ENCODE data around the gene ROCK2.
"Not testable (repeated sequence)": the region's sequence is repeated elsewhere in the genome, so short reads cannot be mapped to it uniquely, and the experiment has no call there.

Gene ROCK2

DNA sequence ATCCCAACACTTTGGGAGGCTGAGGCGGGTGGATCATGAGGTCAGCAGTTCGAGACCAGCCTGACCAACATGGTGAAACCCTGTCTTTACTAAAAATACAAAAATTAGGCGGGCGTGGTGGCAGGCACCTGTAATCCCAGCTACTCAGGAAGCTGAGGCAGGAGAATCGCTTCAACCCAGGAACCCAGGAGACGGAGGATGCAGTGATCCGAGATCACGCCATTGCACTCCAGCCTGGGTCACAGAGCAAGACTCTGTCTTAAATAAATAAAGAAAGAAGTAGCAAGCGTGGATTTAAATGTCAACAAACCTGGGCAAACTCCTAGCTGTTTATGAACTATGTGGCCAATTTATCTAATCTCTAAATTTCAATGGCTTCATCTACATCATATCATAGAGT is 82.9 kb downstream of the ROCK2 start:
- not testable (repeated sequence) for DNase-seq

DNA sequence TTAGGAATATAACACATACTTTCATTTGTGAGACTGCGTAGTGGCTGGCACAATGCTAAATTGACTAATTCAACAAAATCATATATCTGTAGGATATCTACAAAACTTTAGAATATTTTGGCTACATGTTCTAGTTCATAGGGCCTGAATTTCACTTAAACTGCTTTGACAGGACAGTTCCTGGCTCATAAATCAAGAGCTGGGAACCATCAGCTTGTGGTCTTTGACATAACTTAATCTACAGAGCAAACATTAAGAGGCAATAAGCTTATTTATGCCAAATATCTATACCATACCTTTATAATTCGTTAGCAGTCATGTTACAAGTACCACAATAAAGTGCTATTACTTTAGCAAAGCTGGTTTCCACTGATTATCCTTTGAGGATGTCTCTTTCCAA is 83.5 kb downstream of the ROCK2 start:
- DNase-seq, result no peak

DNA sequence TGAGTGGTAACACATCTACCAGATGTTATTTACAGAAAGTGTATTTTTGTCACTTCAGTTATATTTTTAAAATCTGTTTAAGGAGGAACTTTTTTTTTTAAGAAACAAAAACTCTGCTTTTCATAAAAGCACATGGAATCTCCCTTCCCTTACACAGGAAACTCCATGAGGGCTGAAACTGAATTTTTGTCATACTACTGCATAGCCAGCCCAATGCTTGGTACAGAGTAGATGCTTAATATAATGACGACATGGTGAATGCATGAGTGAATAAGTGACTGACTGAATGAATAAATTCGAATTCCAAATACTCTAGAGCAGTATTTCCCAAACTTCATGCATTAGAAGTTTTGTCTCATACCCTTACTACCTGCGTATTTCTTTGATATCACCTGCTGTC is 86.5 kb downstream of the ROCK2 start:
- no peak for DNase-seq

DNA sequence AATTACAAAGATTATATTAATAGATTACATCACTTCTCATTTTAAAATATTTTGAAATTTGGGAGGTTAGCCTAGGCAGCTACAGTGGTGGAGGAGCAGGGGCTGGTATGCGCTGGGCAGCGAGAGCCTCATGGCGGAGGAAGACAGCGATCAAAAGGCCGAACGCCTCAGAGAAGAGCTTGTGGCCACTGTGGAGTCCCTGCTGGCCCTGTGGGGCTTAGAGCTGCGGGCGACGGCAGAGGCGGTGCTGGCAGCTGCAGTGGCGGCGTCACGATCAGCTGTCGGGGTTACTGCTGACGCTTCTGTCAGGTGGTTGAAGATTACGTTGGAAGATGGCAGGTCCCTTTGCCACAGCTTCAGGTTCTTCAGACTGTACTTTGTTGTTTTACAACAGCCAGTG is 87.4 kb downstream of the ROCK2 start:
- no peak for DNase-seq

DNA sequence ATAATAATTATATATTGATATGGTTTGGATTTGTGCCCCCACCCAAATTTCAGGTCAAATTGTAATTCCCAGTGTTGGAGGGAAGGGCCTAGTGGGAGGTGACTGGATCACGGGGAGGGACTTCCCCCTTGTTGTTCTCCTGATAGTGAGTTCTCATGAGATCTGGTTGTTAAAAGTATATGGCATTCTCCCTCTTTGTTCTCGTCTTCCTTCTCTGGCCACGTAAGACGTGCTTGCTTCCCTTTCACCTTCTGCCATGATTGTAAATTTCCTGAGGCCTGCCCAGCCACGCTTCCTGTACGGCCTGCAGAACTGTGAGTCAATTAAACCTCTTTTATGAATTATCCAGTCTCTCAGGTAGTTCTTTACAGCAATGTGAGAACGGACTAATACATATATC is 88.3 kb downstream of the ROCK2 start:
- DNase-seq, result no peak

DNA sequence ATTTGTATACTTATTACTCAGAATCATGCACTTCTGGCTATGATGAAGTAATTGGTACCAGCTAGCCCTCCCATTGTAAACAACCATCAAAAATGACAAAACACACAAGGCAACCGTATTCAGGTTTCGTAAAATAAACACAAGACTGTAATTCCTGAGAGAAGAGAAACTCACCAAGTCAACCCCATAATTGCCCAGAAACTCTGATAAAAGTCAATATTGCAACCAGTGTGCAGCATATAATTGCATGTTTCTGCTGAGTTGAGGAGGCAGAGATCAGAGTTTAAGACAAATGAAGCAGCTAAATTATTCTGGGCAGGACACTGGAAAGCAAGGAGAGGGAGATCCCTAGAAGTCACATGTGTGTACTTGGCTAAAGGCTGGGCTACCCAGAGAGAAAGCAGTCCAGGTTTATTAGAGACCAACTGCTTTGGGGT is 90.3 kb downstream of the ROCK2 start:
- DNase-seq, result no peak

DNA sequence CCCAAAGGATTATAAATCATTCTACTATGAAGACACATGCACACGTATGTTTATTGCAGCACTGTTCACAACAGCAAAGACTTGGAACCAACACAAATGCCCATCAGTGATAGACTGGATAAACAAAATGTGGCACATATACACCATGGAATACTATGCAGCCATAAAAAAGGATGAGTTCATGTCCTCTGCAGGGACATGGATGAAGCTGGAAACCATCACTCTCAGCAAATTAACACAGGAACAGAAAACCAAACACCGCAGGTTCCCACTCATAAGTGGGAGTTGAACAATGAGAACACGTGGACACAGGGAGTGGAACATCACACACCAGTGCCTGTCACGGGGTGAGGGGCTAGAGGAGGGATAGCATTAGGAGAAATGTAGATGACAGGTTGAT is 92.0 kb downstream of the ROCK2 start:
- DNase-seq, result not testable (repeated sequence)

DNA sequence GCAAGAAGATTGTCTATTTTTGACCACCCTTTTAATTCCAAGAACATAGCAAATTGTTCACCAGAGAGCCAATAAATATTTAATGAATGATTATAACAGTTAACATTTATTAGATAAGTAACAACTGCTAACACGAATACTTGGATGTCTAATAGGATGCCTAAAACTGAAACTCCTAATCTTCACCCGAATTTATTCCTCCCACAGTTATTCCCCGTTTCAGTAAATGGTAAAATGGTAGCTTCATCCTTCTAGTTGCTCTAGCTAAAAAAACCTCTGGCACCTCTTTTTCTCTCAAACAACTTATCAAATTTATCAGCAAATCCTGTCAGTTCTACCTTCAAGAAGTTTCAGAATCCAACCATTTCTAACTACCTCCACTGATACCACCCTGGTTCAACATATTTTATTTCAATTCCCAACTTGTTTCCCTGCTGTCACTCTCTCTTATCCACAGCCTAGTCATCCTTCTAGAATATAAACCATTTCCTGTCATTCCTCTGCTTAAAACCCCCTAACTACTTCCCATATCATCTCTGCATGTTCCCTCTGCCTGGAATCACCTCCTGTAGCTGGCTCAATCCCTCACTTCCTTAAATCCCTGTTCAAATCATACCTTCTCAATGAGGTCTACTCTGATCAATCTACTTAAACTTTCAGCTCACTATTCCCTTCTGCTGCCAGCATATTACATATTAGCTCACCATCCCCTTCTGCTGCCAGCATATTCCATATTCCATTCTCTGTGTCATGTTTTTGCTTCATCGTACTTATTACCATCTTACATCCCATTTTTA is 93.8 kb downstream of the ROCK2 start:
- no peak for DNase-seq

DNA sequence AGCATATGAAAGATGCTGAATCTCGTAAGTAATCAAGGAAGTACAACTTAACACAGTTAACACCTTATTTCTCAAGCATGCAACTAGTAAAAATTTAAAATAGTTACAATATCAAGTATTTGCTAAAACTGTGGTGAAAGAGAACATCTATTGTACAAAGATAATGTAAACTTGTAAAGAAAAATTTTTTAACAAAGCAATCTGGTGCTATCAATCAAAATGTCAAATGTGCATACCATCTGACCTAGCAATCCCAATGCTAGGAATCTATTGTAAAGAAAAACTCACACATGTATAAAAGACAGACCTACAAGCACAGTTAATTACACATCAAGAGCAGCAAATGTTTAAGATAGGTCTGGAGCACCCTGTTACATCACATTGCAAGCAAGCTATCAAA is 99.1 kb downstream of the ROCK2 start:
- DNase-seq, result no peak

DNA sequence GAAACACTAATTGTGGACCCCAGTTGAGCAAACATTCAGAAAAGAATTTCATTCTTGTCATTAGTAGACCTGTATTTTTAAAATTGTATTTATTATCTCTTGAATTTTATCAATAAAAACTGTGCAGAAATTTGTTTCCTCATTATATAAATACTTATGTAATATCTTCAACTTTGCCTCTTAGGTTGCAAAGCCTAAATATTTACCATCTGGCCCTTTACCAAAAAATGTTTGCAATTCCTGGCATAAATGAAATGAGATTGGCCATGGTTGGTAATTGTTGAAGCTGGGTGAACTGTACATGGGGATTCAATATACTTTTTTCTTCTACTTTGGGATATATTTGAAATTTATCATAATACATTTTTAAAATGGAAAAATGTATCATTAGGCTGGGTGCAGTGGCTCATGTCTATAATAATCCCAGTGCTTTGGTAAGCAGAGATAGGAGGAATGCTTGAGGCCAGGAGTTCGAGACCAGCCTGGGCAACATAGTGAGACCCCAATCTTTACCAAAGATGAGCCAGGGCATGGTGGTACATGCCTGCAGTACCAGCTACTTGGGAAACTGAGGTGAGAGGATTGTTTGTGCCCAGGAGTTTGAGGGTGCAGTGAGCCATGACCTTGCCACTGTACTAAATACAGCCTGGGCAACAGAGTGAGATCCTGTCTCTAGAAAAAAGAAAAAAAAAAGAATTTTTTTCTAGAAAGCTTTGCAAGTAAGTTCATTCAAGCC is 100.2 kb downstream of the ROCK2 start:
- DNase-seq, result no peak

DNA sequence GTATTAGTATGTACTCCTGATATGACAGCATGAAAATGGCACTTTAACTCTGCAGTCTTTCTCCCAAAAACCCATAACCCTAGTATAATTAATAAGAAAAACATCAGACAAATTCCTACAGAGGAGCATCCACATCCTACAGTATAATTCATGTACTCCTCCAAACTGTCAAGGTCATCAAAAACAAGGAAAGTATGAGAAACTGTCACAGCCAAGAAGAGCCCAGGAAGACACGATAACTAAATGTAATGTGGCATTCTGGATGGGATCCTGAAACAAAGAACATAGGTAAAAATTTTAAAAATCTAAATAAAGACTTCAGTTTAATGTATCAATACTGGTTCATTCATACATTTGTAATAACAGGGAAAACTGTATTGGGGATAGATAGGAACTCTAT is 100.9 kb downstream of the ROCK2 start:
- DNase-seq, result no peak

DNA sequence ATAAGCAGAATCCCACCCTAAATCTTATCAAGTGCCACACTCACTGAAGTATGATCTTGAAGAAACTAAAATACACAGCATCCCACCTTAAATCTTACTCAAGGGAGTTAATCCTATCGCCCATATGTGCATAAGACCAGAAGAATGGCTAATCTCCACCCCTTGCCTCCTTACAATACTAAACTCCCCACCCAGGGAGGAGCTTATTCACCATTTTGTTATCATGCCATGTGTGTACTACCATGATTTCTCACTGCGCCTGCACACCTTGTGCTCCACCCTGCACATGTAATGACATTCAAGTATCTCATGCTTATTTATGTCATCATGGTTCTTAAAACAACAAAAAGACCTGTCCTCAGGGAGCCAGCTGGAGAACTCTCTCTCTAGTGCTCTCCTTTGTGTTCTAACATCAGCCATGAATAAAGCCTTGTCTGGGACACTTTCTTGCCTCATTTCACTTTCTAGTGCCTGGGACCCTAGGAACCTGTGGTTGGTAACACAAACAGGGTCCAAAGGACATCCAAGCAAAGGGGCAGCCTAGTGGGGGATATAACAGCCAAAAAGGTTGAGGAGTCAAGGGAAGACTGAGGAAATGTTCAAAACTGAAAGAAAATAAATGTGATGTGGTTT is 101.8 kb downstream of the ROCK2 start:
- DNase-seq, result no peak

DNA sequence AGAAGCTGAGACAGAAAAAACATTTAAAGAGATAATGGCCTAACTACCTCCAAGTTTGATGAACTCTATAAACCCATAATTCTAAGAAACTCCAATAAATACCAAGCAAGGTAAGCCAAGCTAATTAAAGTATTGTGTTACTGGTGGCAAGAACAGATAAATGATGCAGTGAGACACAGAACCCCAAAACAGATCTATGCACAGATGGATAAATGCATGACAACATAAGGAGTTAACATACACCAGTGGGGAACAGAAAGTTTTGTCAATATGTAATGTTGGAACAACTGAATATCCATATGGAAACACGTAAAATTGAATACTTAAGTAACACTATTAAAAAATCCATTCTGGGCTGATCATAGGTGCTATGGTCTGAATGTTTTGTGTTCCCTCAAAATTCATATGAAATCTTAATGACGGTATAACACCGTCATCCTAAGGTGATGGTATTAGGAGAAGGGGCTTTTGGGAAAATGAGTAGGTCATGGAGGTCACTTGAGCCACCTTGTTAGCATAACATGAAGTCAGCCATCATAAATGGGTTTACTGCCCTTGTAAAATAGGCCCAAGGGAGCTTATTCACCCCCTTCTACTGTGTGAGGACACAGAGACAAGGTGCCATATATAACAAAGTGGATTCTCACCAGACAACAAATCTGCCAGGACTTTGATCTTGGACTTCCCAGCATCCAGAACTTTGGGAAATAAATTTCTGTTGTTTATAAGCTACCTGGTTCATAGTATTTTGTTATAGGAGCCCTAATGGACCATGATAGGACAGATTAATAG is 102.8 kb downstream of the ROCK2 start:
- no peak for DNase-seq

DNA sequence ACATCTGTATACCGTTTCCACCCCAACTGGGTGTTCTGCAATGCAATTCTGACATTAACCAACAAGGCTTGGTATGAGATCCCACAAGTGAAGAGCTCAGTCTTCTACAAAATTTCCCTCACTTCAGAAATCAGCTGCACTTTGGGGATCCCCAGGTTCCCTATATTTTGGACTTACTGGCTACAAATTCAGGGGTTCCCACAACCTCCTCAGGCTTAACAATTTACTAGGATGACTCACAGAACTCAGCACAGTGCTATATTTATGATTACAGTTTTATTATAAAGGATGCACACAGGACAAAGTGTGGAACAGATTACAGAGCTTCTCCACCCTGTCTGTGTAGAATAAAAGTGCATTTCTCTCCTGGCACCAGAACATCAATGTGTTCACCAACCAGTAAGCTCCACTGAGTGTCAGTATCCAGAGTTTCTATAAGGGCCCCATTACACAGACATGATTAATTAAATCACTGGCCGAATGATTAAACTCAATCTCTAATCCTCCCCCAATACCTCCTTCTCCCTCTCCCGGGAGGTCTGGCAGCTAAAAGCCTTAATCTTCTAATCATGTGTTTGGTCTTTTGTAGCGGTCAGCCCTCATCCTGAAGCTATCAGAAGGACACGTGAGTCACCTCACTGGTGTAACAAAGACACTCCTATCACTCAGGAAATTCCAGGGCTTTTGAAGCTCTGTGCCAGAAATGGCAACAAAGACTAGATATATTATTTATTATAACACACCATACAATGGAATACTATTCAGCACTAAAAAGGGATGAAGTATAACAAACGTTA is 104.6 kb downstream of the ROCK2 start:
- DNase-seq, result no peak

DNA sequence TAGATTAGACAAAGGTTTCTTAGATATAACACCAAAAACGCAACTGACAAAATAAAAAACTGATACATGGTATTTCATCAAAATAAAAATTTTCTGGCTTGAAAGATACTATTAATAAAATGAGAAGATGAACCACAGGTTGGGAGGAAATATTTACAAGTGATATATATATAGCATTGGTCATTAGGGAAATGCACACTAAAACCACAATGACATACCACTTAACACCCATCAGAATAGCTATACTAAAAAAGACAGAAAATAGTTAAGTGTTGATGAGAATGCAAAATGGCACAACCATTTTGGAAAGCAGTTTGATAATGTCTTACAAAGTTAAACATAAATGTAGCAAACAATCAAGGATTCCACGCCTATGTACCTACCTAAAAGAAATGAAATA is 105.3 kb downstream of the ROCK2 start:
- DNase-seq, result no peak

DNA sequence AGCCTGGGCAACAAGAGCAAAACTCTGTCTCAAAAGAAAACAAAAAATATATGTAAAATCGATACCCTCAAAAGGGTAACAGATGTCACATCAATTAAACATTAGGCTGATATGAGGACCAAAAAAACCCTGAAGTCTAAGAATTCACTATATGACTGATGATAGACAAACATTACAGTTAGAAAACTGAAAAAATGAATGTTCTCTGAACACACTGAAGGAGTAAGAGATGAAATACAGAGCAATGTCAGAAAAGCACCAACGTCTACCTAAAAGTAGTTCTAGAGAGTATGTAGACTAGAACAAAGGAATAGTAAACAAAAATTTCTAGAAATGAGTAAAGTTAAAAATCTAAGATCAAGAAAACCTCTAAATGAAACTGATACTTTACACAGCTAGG is 107.3 kb downstream of the ROCK2 start:
- no peak for DNase-seq

DNA sequence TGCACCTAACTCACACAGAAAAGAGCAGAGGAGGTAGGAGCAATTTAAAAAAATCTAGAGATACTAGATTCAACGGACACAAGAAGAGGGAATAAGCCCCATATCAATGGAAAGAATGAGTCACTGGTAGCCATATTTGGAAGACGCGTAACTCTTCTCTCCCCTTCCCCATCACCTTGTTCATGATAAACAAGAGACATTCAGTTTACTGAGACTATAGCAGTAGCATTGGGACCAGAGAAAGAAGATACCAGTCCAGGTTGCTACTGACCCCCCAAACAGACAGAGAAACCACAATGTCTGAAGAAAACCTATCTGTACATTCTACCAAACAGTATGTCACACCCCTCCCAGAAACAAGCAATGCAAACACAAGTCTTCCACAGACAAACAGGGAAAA is 108.1 kb downstream of the ROCK2 start:
- no peak for DNase-seq

DNA sequence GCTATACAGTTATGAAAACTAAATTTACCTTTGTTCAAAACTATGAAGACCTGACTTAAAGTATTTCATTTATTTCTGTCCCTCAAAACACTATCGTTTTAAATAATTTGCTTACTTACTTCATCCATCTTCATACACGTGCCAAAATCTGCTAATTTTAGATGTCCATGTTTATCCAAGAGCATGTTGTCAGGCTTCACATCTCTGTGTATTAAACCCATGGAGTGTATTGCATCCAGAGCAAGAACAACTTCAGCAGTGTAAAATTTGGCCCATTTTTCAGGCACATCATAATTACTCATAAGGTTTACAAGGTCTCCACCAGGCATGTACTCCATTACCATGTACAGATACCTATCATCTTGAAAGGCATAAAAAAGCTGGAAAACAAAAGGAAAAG is 108.9 kb downstream of the ROCK2 start:
- no peak for DNase-seq

DNA sequence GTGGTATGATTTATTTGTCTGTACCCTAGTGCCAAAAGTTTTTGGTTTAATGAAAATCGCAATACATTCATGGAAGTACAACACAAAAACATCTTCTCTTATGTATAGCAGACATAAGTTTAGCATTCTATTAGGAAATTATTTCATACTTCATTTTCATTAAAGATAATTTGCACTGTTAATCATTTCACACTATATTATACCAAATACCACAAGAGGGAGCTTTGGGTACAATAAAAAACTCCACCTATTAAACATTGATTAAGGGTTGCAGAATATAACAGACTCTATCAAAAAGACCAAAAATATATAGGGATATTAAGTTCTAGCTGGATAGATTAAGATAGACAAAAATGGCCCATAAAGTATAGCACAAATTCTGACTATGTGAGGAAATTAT is 110.1 kb downstream of the ROCK2 start:
- no peak for DNase-seq

DNA sequence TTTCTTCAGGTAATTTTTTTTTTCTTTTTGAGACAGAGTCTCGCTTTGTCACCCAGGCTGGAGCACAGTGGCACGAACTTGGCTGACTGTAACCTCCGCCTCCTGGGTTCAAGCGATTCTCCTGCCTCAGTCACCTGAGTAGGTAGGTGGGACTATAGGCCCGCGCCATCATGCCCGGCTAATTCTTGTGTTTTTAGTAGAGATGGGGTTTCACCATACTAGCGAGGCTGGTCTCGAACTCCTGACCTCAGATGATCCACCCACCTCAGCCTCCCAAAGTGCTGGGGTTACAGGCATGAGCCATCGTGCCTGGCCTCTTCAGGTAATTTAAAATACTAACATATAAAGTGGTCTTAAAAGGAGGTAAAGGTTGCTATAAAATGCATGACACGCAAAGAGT is 113.2 kb downstream of the ROCK2 start:
- DNase-seq, result not testable (repeated sequence)

DNA sequence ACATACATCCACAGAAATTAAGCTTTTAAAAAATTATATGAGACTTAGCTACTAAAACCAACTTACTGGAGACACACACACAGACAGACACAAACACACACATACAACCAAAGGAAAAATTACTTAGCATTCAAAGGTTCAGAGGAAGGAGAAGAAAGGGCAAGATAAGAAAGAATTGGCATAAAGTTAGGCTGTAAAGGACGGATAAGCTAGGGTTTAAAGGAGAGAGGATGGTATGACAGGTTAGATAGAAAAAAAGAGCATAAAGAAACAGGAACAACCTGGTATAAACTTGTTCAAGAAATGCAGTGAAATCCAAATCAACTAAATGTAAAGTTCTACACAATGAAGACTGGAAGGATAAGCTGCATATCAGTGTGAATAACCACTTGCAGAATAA is 115.7 kb downstream of the ROCK2 start:
- no peak for DNase-seq

DNA sequence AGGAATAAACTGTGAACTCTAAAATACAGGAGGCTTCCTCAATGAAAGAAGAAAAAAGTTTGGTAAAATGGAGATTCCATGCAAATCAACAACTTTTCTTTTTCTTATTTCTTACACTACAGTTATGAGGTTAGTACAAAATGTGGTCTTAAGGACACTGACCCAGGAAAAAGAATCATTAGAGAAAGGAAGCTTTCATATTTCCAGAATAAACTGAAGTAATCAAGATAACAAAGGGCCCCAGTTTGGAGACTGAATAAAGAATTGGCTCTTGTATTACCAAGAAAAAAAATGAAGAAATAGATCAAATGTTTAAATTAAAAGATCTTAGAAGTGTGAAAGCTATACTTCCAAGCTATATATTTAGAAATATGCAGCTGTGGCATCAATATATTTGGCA is 116.8 kb downstream of the ROCK2 start:
- DNase-seq, result no peak

Data from NK-92 treated with Interleukin-12 subunit alpha and Interleukin-12 subunit beta, amount 100 ng/mL, for 24 hours (cell line).